Transverse colon (tissue), 4 donors: ENCODE results near the gene MIGA1. TPM values are rescaled to one million over a fixed set of nuclear protein-coding genes. Genes with fewer than 3 reads are reported as not detected.

Experiments
- DNase-seq: peaks from one replicate; pipeline ENCODE4 v3.0.0-alpha.2; 2019
- H3K27ac ChIP-seq, 4 donors: fragments of 200-600 bp; sonication (generic); 2 replicates each; pipeline ENCODE4 v1.5.1; 2016 to 2018; ENCODE audit warnings: inconsistent platforms in 4 of 4
- H3K27me3 ChIP-seq: fragments of 200-600 bp; sonication (generic); 2 replicates; pipeline ENCODE4 v1.5.1; 2017; ENCODE audit warnings: inconsistent platforms
- H3K36me3 ChIP-seq, 4 donors: fragments of 200-600 bp; sonication (generic); 2 replicates each; pipeline ENCODE4 v1.5.1; 2017 to 2019; ENCODE audit warnings: inconsistent platforms in 4 of 4
- H3K4me1 ChIP-seq, 4 donors: fragments of 200-600 bp; sonication (generic); 2 replicates each; pipeline ENCODE4 v1.5.1; 2017 to 2020; ENCODE audit warnings: inconsistent platforms in 4 of 4
- H3K4me3 ChIP-seq, 4 donors: fragments of 200-600 bp; sonication (generic); 1 replicate in 1 of 4; 2 replicates in 3 of 4; pipeline versions ENCODE4 v1.5.1 to v1.6.1; 2017 to 2019; ENCODE audit warnings: inconsistent platforms in 4 of 4
- H3K9me3 ChIP-seq, 2 donors: fragments of 200-600 bp; sonication (generic); 2 replicates each; pipeline ENCODE4 v1.5.1; 2017 to 2019; ENCODE audit warnings: inconsistent platforms in 2 of 2
- CTCF ChIP-seq, 5 experiments: fragments of 200-600 bp in 3 of 5; fragments of 450-650 bp in 2 of 5; sonication (generic) in 3 of 5; IDR thresholded peaks; 1 replicate in 2 of 5; 2 replicates in 3 of 5; pipeline ENCODE4 v1.5.1; 2016 to 2017; ENCODE audit warnings: antibody characterized with exemption in 5 of 5, inconsistent platforms in 3 of 5, mild to moderate bottlenecking in 2 of 5, moderate library complexity in 1 of 5
- EP300 ChIP-seq: sonication (generic); formaldehyde crosslinking; IDR thresholded peaks from one replicate; pipeline ENCODE4 v1.6.1; 2017; ENCODE audit warnings: antibody characterized with exemption, low read depth
- POLR2A ChIP-seq: fragments of 450-650 bp; IDR thresholded peaks from one replicate; pipeline ENCODE4 v1.6.1; 2016; ENCODE audit warnings: antibody characterized with exemption, mild to moderate bottlenecking, moderate library complexity
- POLR2AphosphoS5 ChIP-seq, 3 donors: sonication (generic); formaldehyde crosslinking; IDR thresholded peaks; one replicate each; pipeline ENCODE4 v1.6.1; 2016; ENCODE audit warnings: antibody characterized with exemption in 3 of 3
- WGBS, 2 donors: methylation state at CpG; one replicate each; pipeline ENCODE4 v1.1.5; 2018; ENCODE audit warnings: low coverage in 1 of 2; 5-methylcytosine and 5-hydroxymethylcytosine counted together
- in situ Hi-C, 4 donors: fragments of 200-750 bp; cut with MboI; loops; one replicate each; pipeline versions ENCODE4 v1.15.0 to v1.15.1; 2017; ENCODE audit warnings: low sequenced_read_pairs in 3 of 4, low pct_ligation_motif_present in 1 of 4, low pct_unique_long_range_greater_than_20kb in 1 of 4
- intact Hi-C: fragments of 100-400 bp; cut with DNase I; formaldehyde crosslinking; loops from one replicate; pipeline ENCODE4 v1.15.1; 2023; ENCODE audit warnings: low total_unique reads
- total RNA-seq, 4 donors: library from RNA; depleted of rRNA; stranded (reverse); fragments of >200 nt; gene quantifications; one replicate each; pipeline ENCODE4 v1.1.0, GENCODE V29; 2016

MIGA1 gene
- total RNA-seq, 4 donors from 2014 or later = 8.2 to 19.1 (median 18.0) TPM

- intact Hi-C loops (loop anchor here (5.0 kb wide), 1 partner anchor 51 kb away; no protein-coding TSS in a partner anchor), in situ Hi-C loops (no loop called here)
- peaks cover 10% of the 10 kb centered on the region for H3K27me3 ChIP-seq
- peak within 1 kb of the TSS; percentile 85 to 95 (median 86) for H3K27ac ChIP-seq
- peak; percentile 66 for TF ChIP-seq POLR2A
- TF ChIP-seq CTCF (IDR thresholded peaks at IDR 0.05) = no peak
- peak; percentile 32 to 53 (median 34) for TF ChIP-seq POLR2AphosphoS5 (IDR thresholded peaks at IDR 0.05)
- peak; percentile 48 for TF ChIP-seq EP300
- no peaks in the 10 kb centered on the region for H3K36me3 ChIP-seq
- DNase-seq = peak; percentile 58
- peak within 1 kb of the TSS; percentile 56 to 82 (median 72) for H3K4me3 ChIP-seq
- H3K4me1 ChIP-seq = peaks cover 0 to 22% (median 3%) of the 10 kb centered on the region in 4 donors
- WGBS, 2 donors = 17 to 50% methylated on average over 2 to 36 of the region's 36 CpGs
- no peaks in the 10 kb centered on the region for H3K9me3 ChIP-seq
Measured at GRCh38 chr1:77888081-77888780, 108.8 kb downstream of the MIGA1 start, which contains the start of gene NEXN. NEXN (plus strand) TSS chr1:77888624; CDS start chr1:77916107, 27,483 bp downstream.

- TF ChIP-seq POLR2AphosphoS5 (IDR thresholded peaks at IDR 0.05) (no peak), POLR2A (peak; percentile 6), EP300 (no peak), CTCF (IDR thresholded peaks at IDR 0.05) (no peak)
- Histone ChIP-seq H3K27me3 (peaks cover 10% of the 10 kb centered on the region), H3K4me1 (peaks cover 0 to 22% (median 3%) of the 10 kb centered on the region in 4 donors), H3K4me3 (peak overlapping the region; percentile 56 to 82 (median 72)), H3K36me3 (no peaks in the 10 kb centered on the region), H3K9me3 (no peaks in the 10 kb centered on the region), H3K27ac (peak overlapping the region; percentile 85 to 95 (median 86))
- intact Hi-C loops = loop anchor here (5.0 kb wide), 1 partner anchor 52 kb away; no protein-coding TSS in a partner anchor
- in situ Hi-C loops = no loop called here
- 0 to 2% methylated on average over 5 to 37 of the region's 46 CpGs for WGBS, 2 donors
- DNase-seq = peak; percentile 12
Measured at GRCh38 chr1:77888781-77889642, 109.6 kb downstream of the MIGA1 start.

- in situ Hi-C loops (no loop called here), intact Hi-C loops (loop anchor here (5.0 kb wide), 1 partner anchor 52 kb away; no protein-coding TSS in a partner anchor)
- TF ChIP-seq CTCF (IDR thresholded peaks at IDR 0.05) (no peak), EP300 (no peak), POLR2AphosphoS5 (IDR thresholded peaks at IDR 0.05) (peak in 2 of 3 donors; percentile 5 to 41), POLR2A (no peak)
- Histone ChIP-seq H3K27ac (peak overlapping the region; percentile 85 to 95 (median 86)), H3K4me3 (peak overlapping the region; percentile 56 to 82 (median 72)), H3K36me3 (no peaks in the 10 kb centered on the region), H3K9me3 (no peaks in the 10 kb centered on the region), H3K27me3 (peaks cover 10% of the 10 kb centered on the region), H3K4me1 (peaks cover 0 to 22% (median 3%) of the 10 kb centered on the region in 4 donors)
- WGBS, 2 donors = 60 to 63% methylated on average over 7 of the region's 7 CpGs
- no peak for DNase-seq
Measured at GRCh38 chr1:77889671-77890070, 110.2 kb downstream of the MIGA1 start.

GRCh38 chr1:77891200-77891599 is 111.8 kb downstream of the MIGA1 start:
- DNase-seq = no peak
- H3K4me1 ChIP-seq = peaks cover 0 to 22% (median 3%) of the 10 kb centered on the region in 4 donors
- H3K36me3 ChIP-seq = no peaks in the 10 kb centered on the region
- intact Hi-C loops (no loop called here), in situ Hi-C loops (no loop called here)
- H3K4me3 ChIP-seq = no peak overlapping the region
- 86 to 92% methylated on average over 1 of the region's 1 CpG for WGBS, 2 donors
- peak overlapping the region in 1 of 4 donors; percentile 8 for H3K27ac ChIP-seq
- no peak for TF ChIP-seq POLR2AphosphoS5 (IDR thresholded peaks at IDR 0.05)
- no peak for TF ChIP-seq CTCF (IDR thresholded peaks at IDR 0.05)
- no peak for TF ChIP-seq EP300
- TF ChIP-seq POLR2A = no peak
- no peaks in the 10 kb centered on the region for H3K9me3 ChIP-seq
- peaks cover 10% of the 10 kb centered on the region for H3K27me3 ChIP-seq
